Adrenal gland (tissue), 12 donors: ENCODE results near the gene ANXA1. TPM values are rescaled to one million over a fixed set of nuclear protein-coding genes. Genes with fewer than 3 reads are reported as not detected.

Experiments
- DNase-seq, 7 donors: peaks; one replicate each; pipeline ENCODE4 v3.0.0-alpha.2; 2019 to 2020
- H3K27ac ChIP-seq, 5 donors: fragments of 200-600 bp; sonication (generic) in 4 of 5; 1 replicate in 3 of 5; 2 replicates in 2 of 5; pipeline versions ENCODE4 v1.5.1 to v1.8.0; 2016 to 2020; ENCODE audit warnings: mild to moderate bottlenecking in 1 of 5
- H3K27me3 ChIP-seq: fragments of 200-600 bp; 2 replicates; pipeline ENCODE4 v1.8.0; 2021
- H3K36me3 ChIP-seq, 2 donors: fragments of 200-600 bp; replicated peaks in 1 of 2; 1 replicate in 1 of 2; 2 replicates in 1 of 2; pipeline versions ENCODE4 v1.5.1 to v1.8.0; 2018 to 2022
- H3K4me1 ChIP-seq, 2 donors: fragments of 200-600 bp; replicated peaks in 1 of 2; 1 replicate in 1 of 2; 2 replicates in 1 of 2; pipeline versions ENCODE4 v1.5.1 to v1.8.0; 2018 to 2021
- H3K4me3 ChIP-seq, 4 donors: fragments of 200-600 bp; sonication (generic) in 3 of 4; one replicate each; pipeline ENCODE4 v1.5.1; 2016 to 2018
- H3K9me3 ChIP-seq, 3 donors: fragments of 200-600 bp; sonication (generic) in 1 of 3; replicated peaks in 1 of 3; 1 replicate in 2 of 3; 2 replicates in 1 of 3; pipeline versions ENCODE4 v1.5.1 to v1.8.0; 2016 to 2021
- POLR2A ChIP-seq, 2 donors: fragments of 450-650 bp; IDR thresholded peaks; one replicate each; pipeline ENCODE4 v1.6.1; 2017; ENCODE audit warnings: antibody characterized with exemption in 2 of 2, mild to moderate bottlenecking in 2 of 2, moderate library complexity in 1 of 2
- WGBS, 4 donors: extraction: QIAGEN DNeasy Blood & Tissue Kit in 2 of 4; methylation state at CpG; one replicate each; pipeline versions ENCODE4 v1.1.5 to v1.1.7; 2013 to 2017; 5-methylcytosine and 5-hydroxymethylcytosine counted together
- intact Hi-C, 2 donors: fragments of 100-400 bp; cut with DNase I; formaldehyde crosslinking; loops; one replicate each; pipeline versions ENCODE4 v1.14.1 to v1.15.0; 2022 to 2023
- polyA plus RNA-seq, 3 donors: library from polyadenylated mRNA; stranded (reverse); fragments of 200-250 nt in 2 of 3; fragments of 350-450 nt in 1 of 3; fragmentation: Illumina TruSeq in 1 of 3; extraction: RNeasy Lipid Tissue Mini Kit (QIAGEN cat#74804) in 1 of 3; gene quantifications; one replicate each; pipeline ENCODE4 v1.2.3, GENCODE V29; 2013 to 2014
- total RNA-seq, 9 donors: library from RNA; depleted of rRNA in 4 of 9; stranded (reverse); fragments of >200 nt in 4 of 9; fragments of 120-200 nt in 1 of 9; fragmentation: NEBNext Ultra II Directional in 1 of 9; extraction: Animal tissue kit (Norgen Biotek cat#: 25700) in 1 of 9; gene quantifications; one replicate each; pipeline versions ENCODE4 v1.1.0 to v1.2.4, GENCODE V29; 2013 to 2023
- TF ChIP-seq, protein P1 (sequence below), 6 experiments: fragments of 450-650 bp in 4 of 6; fragments of 200-600 bp in 2 of 6; sonication (generic) in 1 of 6; IDR thresholded peaks; 1 replicate in 5 of 6; 2 replicates in 1 of 6; pipeline versions ENCODE4 v1.5.1 to v1.8.0; 2016 to 2021; ENCODE audit warnings: antibody characterized with exemption in 6 of 6, mild to moderate bottlenecking in 2 of 6, moderate library complexity in 1 of 6
- donor health status: healthy with polysubstance abuse.
- donor health status: Bipolar disorder and iron deficiency.
- donor health status: DM: yes; HTN: yes; CAD: no.
- donor health status: DM: no; HTN: no; CAD: no.
- donor health status: DM: no; HTN: no; CAD: no.
- donor health status: DM: yes; HTN: yes; CAD: no.

The ANXA1 gene
- total and polyA plus RNA-seq, 12 donors = 16.5 to 114 (median 63.4) TPM

DNA sequence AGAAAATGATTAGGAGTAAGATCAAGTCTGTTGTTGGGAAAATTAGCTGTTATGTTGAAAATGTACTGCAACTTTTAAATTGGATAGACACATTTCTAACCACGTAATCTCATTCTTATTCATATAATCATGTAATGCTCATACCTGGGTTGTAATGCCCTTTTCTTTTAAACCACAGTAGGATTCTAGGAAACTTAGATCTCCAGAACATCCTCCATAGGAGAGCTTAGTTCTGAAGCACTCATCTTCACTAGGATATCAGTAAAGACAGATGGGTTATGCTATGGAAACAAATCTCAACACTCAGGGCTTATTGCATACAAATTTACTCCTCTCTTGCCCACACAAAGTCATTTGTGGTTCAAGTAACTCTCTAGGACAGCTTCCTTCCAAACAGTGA, 34.8 kb upstream of the ANXA1 start:
- Histone ChIP-seq H3K27me3 (no peaks in the 10 kb centered on the region), H3K27ac (no peak overlapping the region), H3K4me3 (no peak overlapping the region), H3K4me1 (no peaks in the 10 kb centered on the region), H3K36me3 (no peaks in the 10 kb centered on the region), H3K9me3 (no peaks in the 10 kb centered on the region)
- no peak for DNase-seq
- intact Hi-C loops = no loop called here
- WGBS, 4 donors = 88 to 97% (median 93%) methylated on average over 1 of the region's 1 CpG
- TF ChIP-seq POLR2A (IDR thresholded peaks at IDR 0.05) = no peak
- TF ChIP-seq, protein P1, sequence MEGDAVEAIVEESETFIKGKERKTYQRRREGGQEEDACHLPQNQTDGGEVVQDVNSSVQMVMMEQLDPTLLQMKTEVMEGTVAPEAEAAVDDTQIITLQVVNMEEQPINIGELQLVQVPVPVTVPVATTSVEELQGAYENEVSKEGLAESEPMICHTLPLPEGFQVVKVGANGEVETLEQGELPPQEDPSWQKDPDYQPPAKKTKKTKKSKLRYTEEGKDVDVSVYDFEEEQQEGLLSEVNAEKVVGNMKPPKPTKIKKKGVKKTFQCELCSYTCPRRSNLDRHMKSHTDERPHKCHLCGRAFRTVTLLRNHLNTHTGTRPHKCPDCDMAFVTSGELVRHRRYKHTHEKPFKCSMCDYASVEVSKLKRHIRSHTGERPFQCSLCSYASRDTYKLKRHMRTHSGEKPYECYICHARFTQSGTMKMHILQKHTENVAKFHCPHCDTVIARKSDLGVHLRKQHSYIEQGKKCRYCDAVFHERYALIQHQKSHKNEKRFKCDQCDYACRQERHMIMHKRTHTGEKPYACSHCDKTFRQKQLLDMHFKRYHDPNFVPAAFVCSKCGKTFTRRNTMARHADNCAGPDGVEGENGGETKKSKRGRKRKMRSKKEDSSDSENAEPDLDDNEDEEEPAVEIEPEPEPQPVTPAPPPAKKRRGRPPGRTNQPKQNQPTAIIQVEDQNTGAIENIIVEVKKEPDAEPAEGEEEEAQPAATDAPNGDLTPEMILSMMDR (IDR thresholded peaks at IDR 0.05) = no peak

GRCh38 chr9:73118286-73118685, 33.4 kb upstream of the ANXA1 start:
- H3K27ac ChIP-seq = no peak overlapping the region
- no peaks in the 10 kb centered on the region for H3K4me1 ChIP-seq
- H3K27me3 ChIP-seq = no peaks in the 10 kb centered on the region
- TF ChIP-seq, protein P1 (IDR thresholded peaks at IDR 0.05) = no peak
- TF ChIP-seq POLR2A (IDR thresholded peaks at IDR 0.05) = no peak
- no peaks in the 10 kb centered on the region for H3K9me3 ChIP-seq
- H3K36me3 ChIP-seq = no peaks in the 10 kb centered on the region
- no peak overlapping the region for H3K4me3 ChIP-seq
- intact Hi-C loops = no loop called here
- no peak for DNase-seq

- WGBS, 4 donors = 67 to 83% (median 78%) methylated on average over 4 of the region's 4 CpGs
- Histone ChIP-seq H3K36me3 (no peaks in the 10 kb centered on the region), H3K27ac (no peak overlapping the region), H3K4me3 (no peak overlapping the region), H3K27me3 (no peaks in the 10 kb centered on the region), H3K9me3 (no peaks in the 10 kb centered on the region), H3K4me1 (no peaks in the 10 kb centered on the region)
- DNase-seq = no peak
- intact Hi-C loops = no loop called here
- TF ChIP-seq, protein P1 (IDR thresholded peaks at IDR 0.05) = no peak
Observed at GRCh38 chr9:73118898-73119554, 32.6 kb upstream of the ANXA1 start.

DNA sequence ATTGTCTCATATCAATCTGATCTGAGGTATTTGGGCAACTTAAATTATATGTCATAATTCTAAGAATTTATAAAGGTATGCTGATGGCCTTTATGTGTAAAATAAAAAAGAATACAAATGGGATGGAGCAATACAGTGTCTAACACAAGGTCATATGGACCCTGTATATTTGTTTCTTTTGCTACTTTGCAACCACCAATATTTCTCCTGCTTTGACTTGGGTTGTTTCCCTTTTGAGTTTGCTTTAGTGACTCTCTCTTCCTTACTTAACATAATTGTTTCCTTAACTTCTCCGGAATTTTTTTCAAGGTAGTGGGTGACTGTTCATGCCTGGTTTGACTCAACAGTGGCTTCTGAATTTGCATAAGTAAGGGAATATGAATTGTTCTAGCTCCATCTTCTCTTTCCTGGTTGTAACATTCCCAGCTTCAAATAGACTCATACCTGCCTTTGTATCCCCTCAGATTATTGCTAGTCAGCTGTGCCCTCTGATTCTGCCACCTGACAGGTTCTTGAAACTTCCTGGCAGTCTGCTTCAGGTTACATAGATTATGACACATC, 30.2 kb upstream of the ANXA1 start:
- WGBS, 4 donors = 70 to 90% (median 77%) methylated on average over 1 of the region's 1 CpG
- H3K27me3 ChIP-seq = no peaks in the 10 kb centered on the region
- H3K36me3 ChIP-seq = no peaks in the 10 kb centered on the region
- no peak overlapping the region for H3K27ac ChIP-seq
- intact Hi-C loops = no loop called here
- H3K9me3 ChIP-seq = no peaks in the 10 kb centered on the region
- TF ChIP-seq, protein P1 (IDR thresholded peaks at IDR 0.05) = no peak
- no peak for TF ChIP-seq POLR2A (IDR thresholded peaks at IDR 0.05)
- no peak for DNase-seq
- H3K4me1 ChIP-seq = no peaks in the 10 kb centered on the region
- H3K4me3 ChIP-seq = no peak overlapping the region
